ENCODE data around the gene CYP11A1.

The CYP11A1 gene

GRCh38 chr15:74367296-74367854, at the start of gene CYP11A1:
Gene CYP11A1, minus strand, starts transcription at chr15:74367646. Its CDS starts 61 bp downstream, at chr15:74367585.
- no peak for DNase-seq (ENCODE audit: low spot score)

GRCh38 chr15:74417225-74417624, 49.8 kb upstream of the CYP11A1 start:
- no peak for DNase-seq (ENCODE audit: low spot score)

- DNase-seq (ENCODE audit: low spot score): no peak
Observed at GRCh38 chr15:74415966-74416916, 48.8 kb upstream of the CYP11A1 start.

GRCh38 chr15:74414603-74415338, 47.3 kb upstream of the CYP11A1 start:
- DNase-seq (ENCODE audit: low spot score): no peak

- DNase-seq (ENCODE audit: low spot score): no peak
Observed at GRCh38 chr15:74414081-74414580, 46.7 kb upstream of the CYP11A1 start.

- DNase-seq (ENCODE audit: low spot score): no peak
Observed at GRCh38 chr15:74413350-74414080, 46.1 kb upstream of the CYP11A1 start.

GRCh38 chr15:74412159-74412558, 44.7 kb upstream of the CYP11A1 start:
- no peak for DNase-seq (ENCODE audit: low spot score)

- DNase-seq (ENCODE audit: low spot score): no peak
Observed at GRCh38 chr15:74411686-74412085, 44.2 kb upstream of the CYP11A1 start.

GRCh38 chr15:74410502-74410901, 43.1 kb upstream of the CYP11A1 start:
- no peak for DNase-seq (ENCODE audit: low spot score)

- no peak for DNase-seq (ENCODE audit: low spot score)
Observed at GRCh38 chr15:74409225-74409624, 41.8 kb upstream of the CYP11A1 start.

- no peak for DNase-seq (ENCODE audit: low spot score)
Observed at GRCh38 chr15:74408815-74409214, 41.4 kb upstream of the CYP11A1 start.

GRCh38 chr15:74408385-74408784, 40.9 kb upstream of the CYP11A1 start:
- DNase-seq (ENCODE audit: low spot score): no peak

- no peak for DNase-seq (ENCODE audit: low spot score)
Observed at GRCh38 chr15:74406992-74407705, 39.7 kb upstream of the CYP11A1 start.

- no peak for DNase-seq (ENCODE audit: low spot score)
Observed at GRCh38 chr15:74406517-74406916, 39.1 kb upstream of the CYP11A1 start.

- no peak for DNase-seq (ENCODE audit: low spot score)
Observed at GRCh38 chr15:74405823-74406222, 38.4 kb upstream of the CYP11A1 start.

- DNase-seq (ENCODE audit: low spot score): peak; percentile 41
Observed at GRCh38 chr15:74403991-74404563, 36.6 kb upstream of the CYP11A1 start.

GRCh38 chr15:74403588-74403919, 36.1 kb upstream of the CYP11A1 start:
- no peak for DNase-seq (ENCODE audit: low spot score)

- DNase-seq (ENCODE audit: low spot score): peak; percentile 88
Observed at GRCh38 chr15:74402873-74403587, 35.6 kb upstream of the CYP11A1 start.

- DNase-seq (ENCODE audit: low spot score): no peak
Observed at GRCh38 chr15:74402337-74402841, 34.9 kb upstream of the CYP11A1 start.

All from NAMALWA (cell line).